ENCODE data around the gene GRHPR. TPM values are rescaled to one million over a fixed set of nuclear protein-coding genes. Genes with fewer than 3 reads are reported as not detected.
"Not testable (repeated sequence)": the region's sequence is repeated elsewhere in the genome, so short reads cannot be mapped to it uniquely, and the experiment has no call there.

The GRHPR gene
- total and polyA plus RNA-seq, 2 of the 4 experiments (the other 2 are of a cell fraction): 182 to 191 TPM

GRCh38 chr9:37395663-37396062 is 26.8 kb upstream of the GRHPR start:
- intact Hi-C loops (cut with micrococcal nuclease): no loop called here
- no peaks in the 10 kb centered on the region for H3K4me1 ChIP-seq (ENCODE audit: control insufficient read depth, insufficient read depth, low read length)
- no peak for ATAC-seq (ENCODE audit: low read depth)

GRCh38 chr9:37397948-37398347 is 24.5 kb upstream of the GRHPR start:
- intact Hi-C loops (cut with micrococcal nuclease); H2BK5ac ChIP-seq (ENCODE audit: low read depth, low read length, poor library complexity, severe bottlenecking); H2BK15ac ChIP-seq (ENCODE audit: low read depth, low read length); H3K9me1 ChIP-seq (ENCODE audit: insufficient read depth, low read length); H3K36me3 ChIP-seq (ENCODE audit: control insufficient read depth, insufficient read depth, low read length); H4K91ac ChIP-seq (ENCODE audit: insufficient read depth, low read depth, low read length); BruUV-seq (replicated peaks); CTCF ChIA-PET; H3K27ac ChIP-seq (ENCODE audit: insufficient read depth, low read length); H3K9ac ChIP-seq (ENCODE audit: low read depth, low read length); H3K79me1 ChIP-seq (ENCODE audit: low read depth in 1 of 2, low read length in 2 of 2); H3K4me3 ChIP-seq (ENCODE audit: insufficient read depth, low read depth, low read length); dilution Hi-C loops (cut with HindIII; ENCODE audit: low sequenced_read_pairs, unreplicated experiment); H2AK9ac ChIP-seq (replicated peaks; ENCODE audit: low read depth, low read length, poor library complexity); POLR2A ChIA-PET (ENCODE audit: unreplicated experiment); H3K4me1 ChIP-seq (ENCODE audit: control insufficient read depth, insufficient read depth, low read length); H3K18ac ChIP-seq (ENCODE audit: low read depth, low read length); H3K14ac ChIP-seq (replicated peaks; ENCODE audit: low read depth, low read length); in situ Hi-C loops (cut with MboI; ENCODE audit: low sequenced_read_pairs); H2AK5ac ChIP-seq (ENCODE audit: low read depth, low read length); H3K4ac ChIP-seq (ENCODE audit: low read depth, low read length); H2BK120ac ChIP-seq (ENCODE audit: low read depth, low read length); H3K4me2 ChIP-seq (ENCODE audit: low read depth, low read length); ATAC-seq (ENCODE audit: low read depth); H3K23ac ChIP-seq (ENCODE audit: low read depth, low read length); H2BK20ac ChIP-seq (ENCODE audit: low read depth, low read length); H3K9me3 ChIP-seq (ENCODE audit: control insufficient read depth, insufficient read depth, low read length); H2AFZ ChIP-seq (replicated peaks; ENCODE audit: low read length, poor library complexity); H4K8ac ChIP-seq (ENCODE audit: low read depth in 2 of 2, low read length in 2 of 2); DNase-seq; H4K5ac ChIP-seq (ENCODE audit: low read depth, low read length); H3K56ac ChIP-seq (ENCODE audit: extremely low read depth, insufficient read depth, low read length); H4K20me1 ChIP-seq (ENCODE audit: insufficient read depth, low read length): not testable (repeated sequence)
- no CpG with 5 or more reads among the region's 3 CpGs for WGBS, 2 experiments (ENCODE audit: extremely low coverage in 2 of 2, insufficient read length in 1 of 2)
- peaks cover 14% of the 10 kb centered on the region; the same call in 1 of the 2 replicates for H3K27me3 ChIP-seq (ENCODE audit: control insufficient read depth, insufficient read depth, low read length)

More at GRCh38 chr9:37395663-37396062, 26.8 kb upstream of the GRHPR start:
- POLR2A ChIA-PET (ENCODE audit: unreplicated experiment): no interaction called here
- DNase-seq: no peak
- no peak overlapping the region for H3K9ac ChIP-seq (ENCODE audit: low read depth, low read length)
- no peaks in the 10 kb centered on the region for H4K20me1 ChIP-seq (ENCODE audit: insufficient read depth, low read length)
- H3K56ac ChIP-seq (ENCODE audit: extremely low read depth, insufficient read depth, low read length): no peak overlapping the region
- no peak overlapping the region for H3K18ac ChIP-seq (ENCODE audit: low read depth, low read length)
- H2AFZ ChIP-seq (replicated peaks; ENCODE audit: low read length, poor library complexity): no peak overlapping the region
- no peak overlapping the region for H4K8ac ChIP-seq (ENCODE audit: low read depth in 2 of 2, low read length in 2 of 2)
- H3K4me3 ChIP-seq (ENCODE audit: insufficient read depth, low read depth, low read length): no peak overlapping the region
- no peaks in the 10 kb centered on the region for H3K36me3 ChIP-seq (ENCODE audit: control insufficient read depth, insufficient read depth, low read length)
- H2BK20ac ChIP-seq (ENCODE audit: low read depth, low read length): no peak overlapping the region
- H3K27ac ChIP-seq (ENCODE audit: insufficient read depth, low read length): no peak overlapping the region
- H3K23ac ChIP-seq (ENCODE audit: low read depth, low read length): no peak overlapping the region
- WGBS, 2 experiments (ENCODE audit: extremely low coverage in 2 of 2, insufficient read length in 1 of 2): 67% methylated on average over 4 of the region's 8 CpGs; no CpG with 5 or more reads in 1 of the 2 experiments
- H3K4me2 ChIP-seq (ENCODE audit: low read depth, low read length): no peak overlapping the region
- CTCF ChIA-PET: no interaction called here
- H2AK5ac ChIP-seq (ENCODE audit: low read depth, low read length): no peak overlapping the region
- in situ Hi-C loops (cut with MboI; ENCODE audit: low sequenced_read_pairs) (no loop called here), dilution Hi-C loops (cut with HindIII; ENCODE audit: low sequenced_read_pairs, unreplicated experiment) (no loop called here)
- no peak overlapping the region for H3K4ac ChIP-seq (ENCODE audit: low read depth, low read length)
- no peak overlapping the region for H2BK120ac ChIP-seq (ENCODE audit: low read depth, low read length)
- H3K9me3 ChIP-seq (ENCODE audit: control insufficient read depth, insufficient read depth, low read length): no peaks in the 10 kb centered on the region
- no peaks in the 10 kb centered on the region for H3K79me1 ChIP-seq (ENCODE audit: low read depth in 1 of 2, low read length in 2 of 2)
- H4K91ac ChIP-seq (ENCODE audit: insufficient read depth, low read depth, low read length): no peak overlapping the region
- BruUV-seq (replicated peaks): no TSS peak
- no peak overlapping the region for H2AK9ac ChIP-seq (replicated peaks; ENCODE audit: low read depth, low read length, poor library complexity)
- TF ChIP-seq NFE2L2 (IDR thresholded peaks at IDR 0.05; ENCODE audit: low read depth, low read length): no peak
- H3K14ac ChIP-seq (replicated peaks; ENCODE audit: low read depth, low read length): no peak overlapping the region
- H2BK5ac ChIP-seq (ENCODE audit: low read depth, low read length, poor library complexity, severe bottlenecking): no peak overlapping the region
- H2BK15ac ChIP-seq (ENCODE audit: low read depth, low read length): no peak overlapping the region
- no peaks in the 10 kb centered on the region for H3K9me1 ChIP-seq (ENCODE audit: insufficient read depth, low read length)
- H4K5ac ChIP-seq (ENCODE audit: low read depth, low read length): no peak overlapping the region
- peaks cover 15% of the 10 kb centered on the region; the same call in 1 of the 2 replicates for H3K27me3 ChIP-seq (ENCODE audit: control insufficient read depth, insufficient read depth, low read length)
